CD4-positive, CD25-positive, alpha-beta regulatory T cell (primary cell): ENCODE measurements around the gene INPP4A. TPM values are rescaled to one million over a fixed set of nuclear protein-coding genes. Genes with fewer than 3 reads are reported as not detected.
A peak's percentile ranks its signal among the peaks of the same experiment; 100 is the strongest.

Experiments used
- ATAC-seq, 2 donors: fragments of 150-1000 bp; cut with Tn5 transposase; one replicate each; pipeline ENCODE4 v1.10.0; 2021; ENCODE audit warnings: low read depth in 2 of 2, moderate number of reproducible peaks in 2 of 2, moderate library complexity in 1 of 2
- DNase-seq, 3 donors: peaks; one replicate each; pipeline versions ENCODE4 v3.0.0 to v3.0.0-alpha.2; 2012 to 2022; ENCODE audit warnings: mixed read lengths in 1 of 3
- H3K27ac ChIP-seq: one replicate; pipeline ENCODE4 v1.7.0; 2013; ENCODE audit warnings: mild to moderate bottlenecking, low read length; ENCODE audit not compliant: insufficient read depth, poor library complexity, severe bottlenecking
- H3K27me3 ChIP-seq: one replicate; pipeline ENCODE4 v1.7.0; 2013; ENCODE audit warnings: low read length; ENCODE audit not compliant: control insufficient read depth, insufficient read depth
- H3K36me3 ChIP-seq: one replicate; pipeline ENCODE4 v1.7.0; 2013; ENCODE audit warnings: mild to moderate bottlenecking, low read length, moderate library complexity; ENCODE audit not compliant: control insufficient read depth, insufficient read depth
- H3K4me1 ChIP-seq: 2 replicates; pipeline ENCODE4 v1.7.0; 2013; ENCODE audit warnings: mild to moderate bottlenecking, low read length; ENCODE audit not compliant: insufficient read depth, control insufficient read depth, poor library complexity, severe bottlenecking
- H3K4me3 ChIP-seq: one replicate; pipeline ENCODE4 v1.7.0; 2013; ENCODE audit warnings: low read depth, mild to moderate bottlenecking, low read length, moderate library complexity
- H3K9me3 ChIP-seq, 2 experiments: 1 replicate in 1 of 2; 2 replicates in 1 of 2; pipeline ENCODE4 v1.7.0; 2013; ENCODE audit warnings: low read length in 2 of 2, mild to moderate bottlenecking in 1 of 2, moderate library complexity in 1 of 2; ENCODE audit not compliant: control insufficient read depth in 2 of 2
- H3K27ac Mint-ChIP-seq, 3 donors: one replicate each; pipeline ENCODE4 v1.8.0; 2020 to 2022; ENCODE audit warnings: mild to moderate bottlenecking in 3 of 3, mixed read lengths in 3 of 3, moderate library complexity in 2 of 3
- H3K27me3 Mint-ChIP-seq: one replicate; pipeline ENCODE4 v1.8.0; 2022; ENCODE audit warnings: mild to moderate bottlenecking, mixed read lengths
- H3K36me3 Mint-ChIP-seq: one replicate; pipeline ENCODE4 v1.8.0; 2020; ENCODE audit warnings: mixed read lengths
- H3K4me1 Mint-ChIP-seq, 4 donors: one replicate each; pipeline ENCODE4 v1.8.0; 2020 to 2022; ENCODE audit warnings: mixed read lengths in 4 of 4, mild to moderate bottlenecking in 1 of 4
- H3K4me3 Mint-ChIP-seq, 4 donors: one replicate each; pipeline ENCODE4 v1.8.0; 2020 to 2022; ENCODE audit warnings: mild to moderate bottlenecking in 4 of 4, mixed read lengths in 4 of 4, moderate library complexity in 3 of 4
- H3K9me3 Mint-ChIP-seq, 7 donors: one replicate each; pipeline ENCODE4 v1.8.0; 2020 to 2022; ENCODE audit warnings: mixed read lengths in 7 of 7, mild to moderate bottlenecking in 3 of 7, moderate library complexity in 2 of 7
- polyA plus RNA-seq, 4 donors: library from polyadenylated mRNA; unstranded; fragments of 300-500 nt; fragmentation: Illumina TruSeq; gene quantifications; one replicate each; pipeline ENCODE4 v1.2.3, GENCODE V29; 2021
- total RNA-seq: library from RNA; stranded (reverse); gene quantifications from one replicate; pipeline ENCODE4 v1.2.3, GENCODE V29; 2022

The INPP4A gene
- total and polyA plus RNA-seq, 5 donors from 2014 or later = 27.9 to 106 (median 31.5) TPM

DNA sequence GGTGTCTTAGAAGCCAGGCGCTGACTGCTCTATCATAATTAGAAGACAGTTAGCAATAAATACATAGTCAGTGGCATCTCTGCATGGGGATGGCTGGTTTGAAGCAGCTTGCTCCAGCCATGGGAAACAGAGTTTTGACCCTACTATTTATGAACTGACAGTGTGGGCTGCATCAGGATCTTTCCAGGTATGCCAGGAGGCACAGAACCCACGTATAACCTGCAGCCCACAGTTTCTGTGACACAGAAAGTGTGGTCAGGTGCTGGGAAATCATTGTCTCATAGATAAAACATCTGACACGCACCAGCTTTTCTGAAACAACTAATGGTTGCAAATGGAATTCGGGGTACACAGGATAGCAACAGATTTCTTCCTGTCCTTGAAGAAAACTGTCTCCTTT, 34.7 kb downstream of the INPP4A start:
- H3K4me1 ChIP-seq = peaks cover 98% of the 10 kb centered on the region
- DNase-seq (no peak), ATAC-seq (no peak)
- peaks cover 13 to 98% (median 77%) of the 10 kb centered on the region in 4 donors for H3K4me1 Mint-ChIP-seq
- no peaks in the 10 kb centered on the region for H3K27me3 ChIP-seq
- no peaks in the 10 kb centered on the region for H3K36me3 Mint-ChIP-seq
- peak overlapping the region; percentile 59 to 81 (median 72) for H3K4me3 Mint-ChIP-seq
- no peaks in the 10 kb centered on the region for H3K9me3 Mint-ChIP-seq
- H3K27ac ChIP-seq = peak overlapping the region; percentile 68
- no peaks in the 10 kb centered on the region for H3K9me3 ChIP-seq
- no peaks in the 10 kb centered on the region for H3K36me3 ChIP-seq
- no peaks in the 10 kb centered on the region for H3K27me3 Mint-ChIP-seq
- H3K27ac Mint-ChIP-seq = peak overlapping the region; percentile 88 to 90 (median 89)
- H3K4me3 ChIP-seq = peak overlapping the region; percentile 38

DNA sequence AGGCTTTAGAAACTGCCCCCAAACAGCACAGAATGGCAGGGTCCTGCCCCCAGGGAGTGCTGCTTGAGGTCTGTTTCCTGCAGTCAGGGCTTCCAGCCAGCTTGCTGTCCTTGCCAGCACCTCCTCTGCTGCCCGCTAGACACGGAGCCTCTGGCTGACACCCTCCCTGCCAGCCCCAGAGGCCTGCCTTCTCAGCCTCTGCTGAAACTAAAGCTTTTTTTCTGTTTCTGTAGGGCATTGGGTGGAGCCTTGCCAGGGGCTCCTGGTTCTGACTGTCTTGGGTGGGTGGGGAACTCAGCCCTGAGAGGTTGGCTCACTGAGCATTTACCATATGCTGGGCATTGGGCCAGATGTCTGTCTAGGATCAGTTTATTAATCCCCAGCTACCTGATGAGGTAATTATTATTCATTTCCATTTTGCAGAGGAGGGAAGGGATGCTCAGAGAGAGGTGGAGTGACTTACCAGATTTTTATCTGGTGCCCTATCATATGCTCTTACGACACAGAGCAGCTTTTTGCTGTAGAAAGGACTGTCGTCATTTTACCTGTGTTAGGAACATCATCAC, 35.4 kb downstream of the INPP4A start:
- DNase-seq = peak in 1 of 3 donors; percentile 51
- Mint-ChIP-seq H3K36me3 (no peaks in the 10 kb centered on the region), H3K4me1 (peaks cover 17 to 98% (median 79%) of the 10 kb centered on the region in 4 donors), H3K27ac (peak overlapping the region; percentile 86 to 90 (median 89)), H3K4me3 (peak overlapping the region; percentile 59 to 78 (median 72)), H3K27me3 (no peaks in the 10 kb centered on the region), H3K9me3 (no peaks in the 10 kb centered on the region)
- Histone ChIP-seq H3K36me3 (no peaks in the 10 kb centered on the region), H3K27ac (peak overlapping the region; percentile 68), H3K9me3 (no peaks in the 10 kb centered on the region), H3K27me3 (no peaks in the 10 kb centered on the region), H3K4me1 (peaks cover 98% of the 10 kb centered on the region), H3K4me3 (no peak overlapping the region)
- peak; percentile 35 to 45 for ATAC-seq

DNA sequence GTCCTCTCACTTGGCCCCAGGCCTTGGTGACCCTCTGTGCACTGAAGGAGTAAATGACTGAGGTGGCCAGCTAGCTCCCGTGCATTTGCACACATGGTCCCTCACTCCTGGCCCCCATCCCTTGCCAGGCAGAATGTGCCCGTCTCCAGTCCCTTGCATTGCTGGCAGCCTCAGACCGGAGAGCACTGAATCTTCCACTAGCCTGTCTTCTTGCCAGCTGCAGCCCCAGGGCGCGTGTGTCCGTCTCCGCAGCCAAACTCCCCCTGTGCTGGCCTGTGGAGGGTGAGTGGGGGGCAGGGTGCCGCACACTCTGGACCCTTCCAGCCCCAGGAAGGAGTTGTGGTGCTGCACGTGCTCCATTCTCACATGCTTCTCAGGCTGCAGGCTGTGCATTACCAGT, 35.9 kb downstream of the INPP4A start:
- Mint-ChIP-seq H3K9me3 (no peaks in the 10 kb centered on the region), H3K4me1 (peaks cover 19 to 98% (median 79%) of the 10 kb centered on the region in 4 donors), H3K27ac (peak overlapping the region in 2 of 3 donors; percentile 89 to 90), H3K4me3 (peak overlapping the region in 3 of 4 donors; percentile 28 to 76 (median 59)), H3K27me3 (no peaks in the 10 kb centered on the region), H3K36me3 (no peaks in the 10 kb centered on the region)
- DNase-seq (no peak), ATAC-seq (no peak)
- H3K27me3 ChIP-seq = no peaks in the 10 kb centered on the region
- no peak overlapping the region for H3K4me3 ChIP-seq
- no peaks in the 10 kb centered on the region for H3K9me3 ChIP-seq
- peak overlapping the region; percentile 28 for H3K27ac ChIP-seq
- H3K4me1 ChIP-seq = peaks cover 97% of the 10 kb centered on the region
- no peaks in the 10 kb centered on the region for H3K36me3 ChIP-seq

DNA sequence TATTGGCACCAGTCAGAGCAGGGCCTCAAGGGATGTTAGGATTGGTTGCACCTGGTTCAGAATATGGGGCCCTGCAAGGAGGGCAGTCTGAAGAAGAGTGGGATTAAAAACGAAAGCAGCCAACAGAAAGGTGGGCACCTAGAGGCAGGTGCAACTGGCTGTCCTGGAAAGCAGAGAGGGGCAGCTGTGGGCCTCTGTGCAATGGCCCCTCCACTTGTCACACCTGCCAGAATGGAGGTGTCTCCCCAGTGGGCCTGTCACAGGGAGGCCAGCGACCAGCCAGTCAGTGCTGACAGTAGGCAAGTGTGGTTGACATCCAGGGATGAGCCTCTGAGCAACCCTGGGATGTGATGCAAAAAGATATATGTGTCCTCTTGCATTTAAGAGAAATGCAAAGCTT, 37.7 kb downstream of the INPP4A start:
- H3K4me3 Mint-ChIP-seq = peak overlapping the region in 3 of 4 donors; percentile 35 to 79 (median 46)
- Histone ChIP-seq H3K27ac (no peak overlapping the region), H3K36me3 (no peaks in the 10 kb centered on the region), H3K4me3 (peak overlapping the region; percentile 67), H3K4me1 (peaks cover 97% of the 10 kb centered on the region), H3K27me3 (no peaks in the 10 kb centered on the region), H3K9me3 (no peaks in the 10 kb centered on the region)
- peak overlapping the region in 2 of 3 donors; percentile 80 to 89 for H3K27ac Mint-ChIP-seq
- no peaks in the 10 kb centered on the region for H3K36me3 Mint-ChIP-seq
- H3K4me1 Mint-ChIP-seq = peaks cover 25 to 99% (median 83%) of the 10 kb centered on the region in 4 donors
- ATAC-seq = no peak
- no peak for DNase-seq
- no peaks in the 10 kb centered on the region for H3K9me3 Mint-ChIP-seq
- no peaks in the 10 kb centered on the region for H3K27me3 Mint-ChIP-seq

DNA sequence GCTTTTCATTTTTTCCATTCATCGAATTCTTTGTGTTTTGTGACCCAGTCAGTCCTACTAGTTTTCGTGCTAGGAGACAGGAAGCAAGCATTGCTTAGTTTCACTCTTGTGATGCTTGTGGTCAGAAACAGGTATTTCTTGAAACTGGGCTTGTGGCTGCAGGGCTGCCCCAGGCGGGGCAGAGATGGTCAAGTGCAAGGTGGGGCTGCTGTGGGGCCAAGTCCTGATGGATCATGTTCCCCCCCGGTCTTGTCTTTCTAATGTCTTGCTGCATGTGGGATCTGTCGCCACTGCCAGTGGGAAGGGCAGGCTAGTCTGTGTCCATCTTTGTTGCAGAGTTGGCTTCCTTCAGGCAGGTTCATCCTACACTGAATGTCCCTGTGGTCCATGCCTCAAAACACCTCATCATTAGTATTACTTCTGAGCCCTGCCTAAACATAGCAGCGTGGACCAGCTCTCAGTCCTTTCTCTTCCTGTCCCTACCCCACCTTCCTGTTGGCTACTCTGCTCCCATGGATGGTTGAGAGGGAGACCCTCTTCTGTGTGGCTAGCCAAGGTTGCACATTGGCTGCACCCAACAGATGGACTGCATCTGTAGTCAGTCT, 38.7 kb downstream of the INPP4A start:
- H3K27ac ChIP-seq = peak overlapping the region; percentile 28
- ATAC-seq = no peak
- Mint-ChIP-seq H3K27me3 (no peaks in the 10 kb centered on the region), H3K4me3 (peak overlapping the region; percentile 7 to 79 (median 44)), H3K9me3 (no peaks in the 10 kb centered on the region), H3K27ac (peak overlapping the region; percentile 2 to 86 (median 84)), H3K4me1 (peaks cover 33 to 99% (median 83%) of the 10 kb centered on the region in 4 donors), H3K36me3 (no peaks in the 10 kb centered on the region)
- no peaks in the 10 kb centered on the region for H3K27me3 ChIP-seq
- peak overlapping the region; percentile 67 for H3K4me3 ChIP-seq
- no peaks in the 10 kb centered on the region for H3K36me3 ChIP-seq
- H3K9me3 ChIP-seq = no peaks in the 10 kb centered on the region
- DNase-seq = peak in 1 of 3 donors; percentile 57
- H3K4me1 ChIP-seq = peaks cover 97% of the 10 kb centered on the region

DNA sequence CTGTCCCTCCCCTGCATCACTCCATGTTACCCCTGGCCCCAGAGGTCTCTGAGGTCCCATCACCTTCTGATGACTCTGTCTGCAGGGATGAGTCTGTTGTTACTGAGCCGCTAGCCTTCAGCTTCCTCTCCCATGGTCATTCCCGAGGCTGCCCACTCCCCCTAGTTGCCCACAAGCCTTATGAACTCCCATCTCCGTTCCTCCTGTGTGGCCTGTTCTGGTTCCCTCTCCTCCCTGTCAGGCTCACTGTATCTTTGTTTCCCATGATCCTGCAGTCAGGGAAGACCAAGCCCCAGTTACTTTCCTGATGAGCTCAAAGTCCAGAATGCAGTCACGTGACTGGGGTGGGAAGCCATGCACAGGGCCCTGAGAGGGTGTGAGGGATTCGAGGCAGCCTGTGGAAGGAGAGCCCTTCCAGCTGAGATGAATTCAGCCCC, 39.5 kb downstream of the INPP4A start:
- no peaks in the 10 kb centered on the region for H3K9me3 Mint-ChIP-seq
- Histone ChIP-seq H3K4me1 (peaks cover 94% of the 10 kb centered on the region), H3K36me3 (no peaks in the 10 kb centered on the region), H3K27me3 (no peaks in the 10 kb centered on the region), H3K9me3 (no peaks in the 10 kb centered on the region), H3K4me3 (no peak overlapping the region), H3K27ac (no peak overlapping the region)
- no peaks in the 10 kb centered on the region for H3K36me3 Mint-ChIP-seq
- peak overlapping the region in 3 of 4 donors; percentile 25 to 63 (median 40) for H3K4me3 Mint-ChIP-seq
- peaks cover 33 to 99% (median 82%) of the 10 kb centered on the region in 4 donors for H3K4me1 Mint-ChIP-seq
- H3K27ac Mint-ChIP-seq = peak overlapping the region; percentile 53 to 89 (median 86)
- no peak for DNase-seq
- ATAC-seq = no peak
- no peaks in the 10 kb centered on the region for H3K27me3 Mint-ChIP-seq

DNA sequence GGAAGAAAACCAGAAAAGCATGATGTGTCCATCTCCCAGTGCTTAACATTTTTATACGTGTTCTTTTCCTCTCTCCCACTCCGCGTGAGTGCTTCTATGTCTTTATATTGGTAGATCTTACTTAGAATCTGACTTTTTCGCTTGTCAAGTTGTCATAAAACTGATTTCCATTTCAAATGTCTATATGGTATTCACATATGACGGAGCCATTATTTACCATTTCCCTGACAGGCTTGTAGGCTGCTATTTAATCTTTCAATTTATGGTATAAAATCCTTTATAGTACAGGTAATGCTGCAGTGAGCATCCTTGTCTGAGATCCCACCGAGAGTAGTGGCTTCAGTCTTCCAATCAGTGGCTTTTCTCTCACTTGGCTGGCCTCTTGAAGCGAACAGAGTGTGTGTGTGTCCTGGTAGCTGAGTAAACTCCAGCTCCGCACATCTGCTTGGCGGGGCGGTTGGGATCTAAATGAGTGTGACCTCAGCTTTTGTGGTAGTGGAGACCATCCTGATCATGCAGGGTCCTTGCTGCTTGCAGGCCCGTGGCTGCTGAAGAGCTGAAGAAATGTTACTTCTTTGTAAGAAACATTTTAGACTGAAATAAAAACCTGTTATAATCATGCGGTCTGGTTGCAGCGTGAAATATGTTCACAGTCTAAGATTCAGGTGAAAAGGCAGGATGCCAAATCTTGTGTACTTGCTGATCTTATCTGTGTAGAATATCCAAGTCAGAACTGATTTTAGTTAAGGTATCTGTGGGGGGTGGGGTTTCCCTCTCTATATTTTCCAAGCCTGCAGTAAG, 40.2 kb downstream of the INPP4A start:
- peaks cover 33 to 99% (median 81%) of the 10 kb centered on the region in 4 donors for H3K4me1 Mint-ChIP-seq
- DNase-seq = no peak
- H3K36me3 Mint-ChIP-seq = no peaks in the 10 kb centered on the region
- Histone ChIP-seq H3K9me3 (no peaks in the 10 kb centered on the region), H3K4me1 (peaks cover 87% of the 10 kb centered on the region), H3K36me3 (no peaks in the 10 kb centered on the region), H3K4me3 (no peak overlapping the region), H3K27me3 (no peaks in the 10 kb centered on the region), H3K27ac (no peak overlapping the region)
- no peaks in the 10 kb centered on the region for H3K9me3 Mint-ChIP-seq
- H3K4me3 Mint-ChIP-seq = peak overlapping the region in 3 of 4 donors; percentile 25 to 40 (median 40)
- no peaks in the 10 kb centered on the region for H3K27me3 Mint-ChIP-seq
- H3K27ac Mint-ChIP-seq = peak overlapping the region; percentile 4 to 86 (median 65)
- ATAC-seq = no peak
